DMS53 (cell line): ENCODE measurements around the gene SLC25A39.
A peak's percentile ranks its signal among the peaks of the same experiment; 100 is the strongest.
"Not testable (repeated sequence)": the region's sequence is repeated elsewhere in the genome, so short reads cannot be mapped to it uniquely, and the experiment has no call there.

ENCODE experiments used
- DNase-seq: peaks from one replicate; lab custom pipeline; 2025; lab: John Stamatoyannopoulos, UW

SLC25A39 gene

DNA sequence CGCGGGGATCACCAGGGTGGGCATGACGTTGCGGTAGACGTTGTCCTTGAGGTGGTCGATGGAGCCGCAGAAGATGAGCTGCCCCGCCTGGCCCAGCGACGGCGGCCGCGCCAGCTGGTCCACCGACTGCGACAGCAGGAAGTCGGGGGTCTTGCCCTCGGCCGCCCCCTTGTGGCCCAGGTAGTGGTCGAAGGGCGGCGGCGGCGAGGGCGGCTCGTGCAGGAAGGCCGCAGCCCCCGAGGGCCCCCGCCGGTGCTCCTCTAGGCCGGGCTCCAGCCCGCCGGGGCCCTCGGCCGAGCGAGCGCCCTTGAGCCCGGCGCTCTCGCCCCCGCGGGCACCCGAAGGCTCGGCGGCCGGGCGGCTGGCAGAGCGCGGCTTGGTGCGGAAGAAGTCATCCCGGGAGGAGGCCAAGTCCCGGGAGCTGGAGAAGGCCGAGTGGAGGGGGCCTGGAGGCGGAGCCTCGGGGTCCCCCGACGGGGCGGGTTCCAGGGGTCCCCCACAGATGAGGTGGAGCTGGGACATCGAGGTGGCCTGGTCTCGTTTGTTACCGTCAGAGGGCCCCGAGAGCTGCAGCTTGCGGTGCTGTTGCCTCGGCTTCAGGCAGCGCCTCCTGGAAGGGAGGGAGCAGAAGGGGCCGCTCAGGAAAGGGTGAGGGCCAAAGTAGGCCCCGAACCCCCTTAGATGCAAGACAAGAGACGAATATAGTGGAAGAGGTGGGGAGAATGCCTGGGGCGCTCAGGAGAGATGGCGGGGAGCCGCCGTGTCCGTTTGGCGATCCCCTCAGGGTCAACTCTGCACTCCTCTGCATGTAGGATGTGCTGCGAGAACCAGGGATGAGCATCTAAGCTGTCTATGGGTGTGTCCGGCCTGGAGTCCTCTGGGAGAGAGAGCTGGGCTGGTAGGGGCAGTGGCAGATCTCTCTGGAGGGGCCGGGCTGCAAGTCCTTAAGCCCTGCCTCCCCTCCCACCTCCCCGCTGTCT is 30.2 kb upstream of the SLC25A39 start:
- no peak for DNase-seq

DNA sequence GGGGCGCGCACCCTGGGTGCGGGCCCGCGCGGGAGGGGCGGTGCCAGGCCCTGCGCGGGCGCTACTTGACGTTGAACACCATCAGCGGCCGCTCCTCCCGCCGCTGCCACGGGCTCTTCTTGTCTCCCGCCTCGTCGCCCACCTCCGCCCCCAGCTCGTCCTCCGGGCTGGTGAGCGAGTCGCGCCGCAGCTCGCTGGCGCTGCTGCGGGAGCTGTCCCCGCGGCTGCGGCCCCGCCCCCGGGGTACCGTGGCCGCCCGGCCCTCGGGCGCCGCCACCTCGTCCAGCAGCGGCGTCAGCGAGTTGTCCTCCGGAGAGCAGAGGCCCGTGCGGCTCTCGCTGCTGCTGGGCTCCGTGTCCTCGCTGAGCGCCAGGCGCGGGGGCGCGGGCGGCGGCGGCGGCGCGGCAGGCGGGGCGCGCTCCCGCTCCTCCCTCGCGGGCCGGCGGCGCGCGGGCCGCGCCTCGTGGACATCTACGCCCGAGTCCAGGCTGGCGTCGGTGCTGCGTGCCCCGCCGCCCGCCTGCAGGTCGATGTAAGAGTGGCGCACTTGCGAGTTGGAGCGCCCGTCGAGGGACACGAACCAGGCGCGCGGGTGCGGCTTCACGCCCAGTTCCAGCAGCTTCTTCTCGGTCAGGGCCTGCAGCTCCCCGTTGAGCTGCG is 29.2 kb upstream of the SLC25A39 start:
- DNase-seq: peak; percentile 77

DNA sequence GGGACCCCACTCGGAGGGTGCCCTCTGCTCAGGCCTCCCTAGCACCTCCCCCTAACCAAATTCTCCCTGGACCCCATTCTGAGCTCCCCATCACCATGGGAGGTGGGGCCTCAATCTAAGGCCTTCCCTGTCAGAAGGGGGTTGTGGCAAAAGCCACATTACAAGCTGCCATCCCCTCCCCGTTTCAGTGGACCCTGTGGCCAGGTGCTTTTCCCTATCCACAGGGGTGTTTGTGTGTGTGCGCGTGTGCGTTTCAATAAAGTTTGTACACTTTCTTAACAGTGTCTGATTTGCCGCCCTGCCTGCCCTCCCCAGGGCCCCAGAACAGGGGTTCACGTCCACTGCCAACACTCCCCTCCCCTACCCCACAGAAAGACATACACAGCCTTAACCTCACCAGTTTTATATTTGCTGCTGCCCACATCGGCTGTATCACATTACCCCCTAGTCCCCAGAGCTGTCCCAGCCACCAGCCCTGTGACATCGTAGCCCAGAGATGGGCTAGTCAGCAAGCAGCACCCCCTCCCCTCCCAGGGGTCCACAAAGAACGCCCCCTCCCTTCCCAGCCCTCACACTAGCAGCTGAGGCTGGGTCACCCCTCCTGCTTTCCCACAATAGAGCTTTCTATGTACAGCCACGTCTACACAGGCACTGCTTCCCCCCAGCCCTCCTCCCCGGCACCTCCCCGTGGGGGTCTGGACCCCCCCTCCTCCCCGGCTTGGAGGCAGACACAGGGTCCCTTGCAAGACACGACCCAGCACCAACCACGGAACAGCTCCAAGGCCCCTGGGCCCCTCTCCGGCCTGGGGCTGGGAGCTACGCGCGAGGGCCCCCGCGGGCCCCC is 28.4 kb upstream of the SLC25A39 start:
- DNase-seq: no peak

DNA sequence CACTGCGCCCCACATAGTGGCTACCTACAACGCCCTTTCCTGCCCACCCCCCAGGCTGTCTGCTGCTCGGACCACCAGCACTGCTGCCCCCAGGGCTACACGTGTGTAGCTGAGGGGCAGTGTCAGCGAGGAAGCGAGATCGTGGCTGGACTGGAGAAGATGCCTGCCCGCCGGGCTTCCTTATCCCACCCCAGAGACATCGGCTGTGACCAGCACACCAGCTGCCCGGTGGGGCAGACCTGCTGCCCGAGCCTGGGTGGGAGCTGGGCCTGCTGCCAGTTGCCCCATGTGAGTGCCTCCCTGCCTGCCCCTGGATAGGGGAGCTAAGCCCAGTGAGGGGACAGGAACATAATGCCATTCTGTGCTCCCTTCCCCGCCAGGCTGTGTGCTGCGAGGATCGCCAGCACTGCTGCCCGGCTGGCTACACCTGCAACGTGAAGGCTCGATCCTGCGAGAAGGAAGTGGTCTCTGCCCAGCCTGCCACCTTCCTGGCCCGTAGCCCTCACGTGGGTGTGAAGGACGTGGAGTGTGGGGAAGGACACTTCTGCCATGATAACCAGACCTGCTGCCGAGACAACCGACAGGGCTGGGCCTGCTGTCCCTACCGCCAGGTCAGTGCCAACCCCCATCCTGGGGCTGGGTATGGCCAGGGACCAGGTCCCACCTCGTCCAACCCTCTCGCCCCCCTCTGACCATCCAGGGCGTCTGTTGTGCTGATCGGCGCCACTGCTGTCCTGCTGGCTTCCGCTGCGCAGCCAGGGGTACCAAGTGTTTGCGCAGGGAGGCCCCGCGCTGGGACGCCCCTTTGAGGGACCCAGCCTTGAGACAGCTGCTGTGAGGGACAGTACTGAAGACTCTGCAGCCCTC is 27.6 kb upstream of the SLC25A39 start:
- no peak for DNase-seq

DNA sequence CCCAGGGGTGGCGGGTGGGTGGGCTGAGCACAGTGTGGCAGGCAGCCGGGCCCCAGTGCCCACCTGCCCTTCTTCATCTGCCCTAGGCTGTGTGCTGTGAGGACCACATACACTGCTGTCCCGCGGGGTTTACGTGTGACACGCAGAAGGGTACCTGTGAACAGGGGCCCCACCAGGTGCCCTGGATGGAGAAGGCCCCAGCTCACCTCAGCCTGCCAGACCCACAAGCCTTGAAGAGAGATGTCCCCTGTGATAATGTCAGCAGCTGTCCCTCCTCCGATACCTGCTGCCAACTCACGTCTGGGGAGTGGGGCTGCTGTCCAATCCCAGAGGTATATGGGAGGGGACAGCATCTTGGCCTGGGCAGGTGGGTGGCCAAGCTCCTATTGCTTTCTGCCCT is 26.8 kb upstream of the SLC25A39 start:
- DNase-seq: no peak

DNA sequence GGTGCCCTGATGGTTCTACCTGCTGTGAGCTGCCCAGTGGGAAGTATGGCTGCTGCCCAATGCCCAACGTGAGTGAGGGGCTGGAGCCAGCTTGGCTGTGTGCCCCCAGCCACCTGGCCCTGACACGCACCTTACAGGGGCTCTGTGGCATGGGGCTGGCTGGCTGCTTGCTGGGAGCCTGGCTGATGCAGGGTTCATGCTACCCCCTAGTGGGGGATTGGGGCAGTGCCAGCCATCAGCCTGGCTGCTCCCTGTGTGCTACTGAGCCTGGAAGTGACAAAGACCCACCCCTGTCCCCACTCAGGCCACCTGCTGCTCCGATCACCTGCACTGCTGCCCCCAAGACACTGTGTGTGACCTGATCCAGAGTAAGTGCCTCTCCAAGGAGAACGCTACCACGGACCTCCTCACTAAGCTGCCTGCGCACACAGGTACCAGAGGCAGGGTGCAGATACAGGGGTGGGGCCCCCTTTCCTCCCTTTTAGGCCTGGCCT is 26.2 kb upstream of the SLC25A39 start:
- peak; percentile 83 for DNase-seq

DNA sequence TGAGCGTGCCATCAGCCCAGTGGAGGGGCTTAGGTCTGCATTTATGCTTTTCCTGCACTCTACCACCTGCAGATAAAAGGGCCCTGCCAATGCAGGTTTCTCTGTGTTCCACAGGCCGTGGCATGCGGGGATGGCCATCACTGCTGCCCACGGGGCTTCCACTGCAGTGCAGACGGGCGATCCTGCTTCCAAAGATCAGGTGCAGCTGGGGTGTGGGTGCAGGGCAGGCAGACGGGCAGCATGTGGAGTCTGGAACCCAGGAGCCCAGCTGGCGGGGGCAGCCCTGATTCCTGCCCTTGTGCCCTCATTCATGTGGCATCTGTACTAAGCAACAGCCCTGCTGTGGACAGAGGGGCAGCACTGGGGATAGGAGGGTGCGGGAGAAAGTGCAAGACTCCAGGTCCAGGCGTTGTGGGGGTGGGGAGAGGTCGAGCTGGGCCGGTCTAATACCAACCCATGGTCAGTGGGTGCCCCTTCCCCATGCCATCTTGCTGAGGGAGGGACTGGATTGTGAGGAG is 25.0 kb upstream of the SLC25A39 start:
- DNase-seq: no peak

DNA sequence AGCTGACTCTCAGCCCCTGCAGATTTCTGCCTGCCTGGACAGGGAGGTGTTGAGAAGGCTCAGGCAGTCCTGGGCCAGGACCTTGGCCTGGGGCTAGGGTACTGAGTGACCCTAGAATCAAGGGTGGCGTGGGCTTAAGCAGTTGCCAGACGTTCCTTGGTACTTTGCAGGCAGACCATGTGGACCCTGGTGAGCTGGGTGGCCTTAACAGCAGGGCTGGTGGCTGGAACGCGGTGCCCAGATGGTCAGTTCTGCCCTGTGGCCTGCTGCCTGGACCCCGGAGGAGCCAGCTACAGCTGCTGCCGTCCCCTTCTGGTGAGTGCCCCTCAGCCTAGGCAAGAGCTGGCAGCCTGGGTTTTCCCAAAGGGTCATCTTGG is 24.4 kb upstream of the SLC25A39 start:
- DNase-seq: no peak

DNA sequence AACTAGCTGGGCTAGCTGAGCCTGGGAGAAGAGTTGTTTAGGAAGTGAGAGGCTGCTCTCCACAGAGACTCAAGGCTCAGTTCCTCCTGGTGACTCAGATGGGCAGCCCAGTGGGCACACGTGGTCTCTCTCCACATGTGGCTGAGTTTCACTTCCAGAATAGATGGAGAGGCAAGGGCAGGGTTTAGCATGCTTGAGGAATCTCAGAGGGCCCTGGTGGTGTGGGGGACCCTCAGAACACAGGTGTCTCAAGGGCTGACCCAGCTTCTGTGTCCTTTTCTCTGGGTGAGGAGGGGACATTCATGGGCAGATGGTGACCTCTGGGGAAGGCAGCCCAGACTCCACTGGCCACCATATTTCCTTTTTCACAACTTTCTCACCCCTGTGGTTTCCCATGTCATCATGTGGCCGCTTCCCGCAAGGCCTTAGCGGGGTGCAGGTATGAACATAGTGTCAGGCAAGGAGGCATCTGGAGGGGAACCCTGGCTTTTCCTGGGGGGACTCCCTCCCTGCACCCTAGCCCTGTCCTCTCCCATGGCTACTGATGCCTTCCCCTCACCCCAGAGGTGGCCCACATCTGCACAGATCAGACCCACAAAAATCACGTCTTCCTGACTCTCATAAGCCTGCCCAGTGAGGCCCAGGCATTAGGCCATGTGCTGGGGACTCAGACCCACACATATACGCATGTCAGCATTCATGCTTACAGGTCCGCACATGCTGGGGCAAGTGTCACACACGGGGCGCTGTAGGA is 23.8 kb upstream of the SLC25A39 start:
- DNase-seq: no peak

DNA sequence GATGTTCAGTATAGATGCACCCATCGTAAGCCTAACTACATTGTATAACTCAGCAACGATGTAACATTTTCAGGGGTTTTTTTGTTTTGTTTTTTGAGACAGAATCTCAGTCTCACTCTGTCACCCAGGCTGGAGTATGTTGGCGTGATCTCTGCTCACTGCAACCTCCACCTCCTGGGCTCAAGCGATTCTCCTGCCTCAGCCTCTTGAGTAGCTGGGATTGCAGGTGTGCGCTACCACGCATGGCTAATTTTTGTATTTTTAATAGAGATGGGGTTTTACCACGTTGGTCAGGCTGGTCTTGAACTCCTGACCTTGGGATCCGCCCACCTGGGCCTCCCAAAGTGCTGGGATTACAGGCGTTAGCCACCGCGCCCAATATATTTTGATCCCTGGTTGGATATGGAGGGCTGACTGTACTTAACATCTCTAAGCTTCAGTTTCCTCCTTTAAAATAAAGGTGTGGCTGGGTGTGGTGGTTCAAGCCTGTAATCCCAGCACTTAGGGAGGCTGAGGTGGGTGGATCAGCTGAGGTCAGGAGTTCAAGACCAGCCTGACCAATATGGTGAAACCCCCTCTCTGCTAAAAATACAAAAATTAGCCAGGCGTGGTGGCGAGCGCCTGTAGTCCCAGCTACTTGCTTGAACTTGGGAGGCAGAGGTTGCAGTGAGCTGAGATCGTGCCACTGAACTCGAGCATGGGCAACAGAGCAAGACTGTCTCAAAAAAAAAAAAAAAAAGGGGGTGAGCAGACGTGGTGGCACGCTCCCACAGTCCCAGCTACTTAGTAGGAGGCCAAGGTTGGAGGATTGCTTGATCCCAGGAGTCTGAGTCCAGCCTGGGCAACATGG is 22.8 kb upstream of the SLC25A39 start:
- DNase-seq: not testable (repeated sequence)

DNA sequence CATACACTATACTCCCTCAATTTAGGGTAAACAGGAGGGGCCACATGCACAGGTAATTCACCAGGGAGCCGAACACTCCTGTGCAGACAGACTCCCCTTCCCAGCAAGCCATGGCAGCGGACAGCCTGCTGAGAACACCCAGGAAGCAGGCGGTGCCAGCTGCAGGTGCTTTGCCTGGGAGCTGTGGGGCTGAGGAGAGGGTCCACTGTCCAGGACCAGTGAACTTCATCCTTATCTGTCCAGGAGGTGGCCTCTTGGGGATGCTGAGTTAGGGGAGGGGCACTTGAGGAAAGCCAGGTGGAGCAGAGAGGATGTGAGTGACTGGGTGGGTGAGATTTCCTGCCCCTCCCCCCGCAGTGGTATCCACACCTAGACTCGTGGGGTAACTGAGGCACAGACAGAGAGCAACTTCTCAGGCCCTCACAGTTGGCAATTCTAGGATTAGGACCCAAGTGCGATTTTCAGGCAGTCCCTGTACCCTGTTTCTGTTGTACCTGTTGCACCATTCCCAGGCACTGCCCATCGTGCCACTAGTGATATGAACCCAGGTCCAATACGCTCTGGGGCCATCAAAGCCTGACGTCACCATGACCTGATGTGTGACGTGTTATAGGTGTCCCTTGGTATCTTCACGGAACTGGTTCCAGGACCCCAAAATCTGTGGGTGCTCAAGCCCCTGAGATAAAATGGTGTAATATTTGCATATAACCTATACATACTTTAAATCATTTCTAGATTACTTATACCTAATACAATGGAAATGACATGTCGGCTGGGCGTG is 21.6 kb upstream of the SLC25A39 start:
- DNase-seq: peak; percentile 60

DNA sequence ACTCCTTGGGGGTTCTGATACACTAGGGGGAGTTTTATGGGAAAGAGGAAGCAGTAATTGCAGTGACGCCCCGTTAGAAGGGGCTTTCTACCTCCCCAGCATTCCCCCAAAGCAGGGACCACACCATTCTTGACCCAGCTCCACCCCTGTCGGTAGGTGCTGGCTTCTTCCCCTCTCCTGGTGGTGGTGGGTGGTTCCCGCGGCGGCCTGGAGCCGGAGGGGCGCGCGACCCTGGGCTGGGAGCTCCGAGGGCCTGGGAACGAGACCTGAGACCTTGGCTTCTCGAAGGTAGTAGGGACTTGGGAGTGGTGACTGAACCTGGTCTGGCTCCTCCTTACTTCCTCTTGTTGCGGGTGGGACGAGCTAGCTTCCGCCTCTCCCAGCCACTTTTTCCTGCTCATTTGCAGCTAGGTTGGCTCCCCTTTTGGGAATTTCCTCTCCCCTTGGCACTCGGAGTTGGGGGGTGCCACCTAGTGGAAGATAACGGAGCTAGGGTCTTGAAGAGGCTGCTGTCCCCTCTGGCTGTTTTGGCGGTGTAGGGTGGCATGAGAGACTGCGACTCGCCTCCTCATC is 20.9 kb upstream of the SLC25A39 start:
- DNase-seq: peak; percentile 79

DNA sequence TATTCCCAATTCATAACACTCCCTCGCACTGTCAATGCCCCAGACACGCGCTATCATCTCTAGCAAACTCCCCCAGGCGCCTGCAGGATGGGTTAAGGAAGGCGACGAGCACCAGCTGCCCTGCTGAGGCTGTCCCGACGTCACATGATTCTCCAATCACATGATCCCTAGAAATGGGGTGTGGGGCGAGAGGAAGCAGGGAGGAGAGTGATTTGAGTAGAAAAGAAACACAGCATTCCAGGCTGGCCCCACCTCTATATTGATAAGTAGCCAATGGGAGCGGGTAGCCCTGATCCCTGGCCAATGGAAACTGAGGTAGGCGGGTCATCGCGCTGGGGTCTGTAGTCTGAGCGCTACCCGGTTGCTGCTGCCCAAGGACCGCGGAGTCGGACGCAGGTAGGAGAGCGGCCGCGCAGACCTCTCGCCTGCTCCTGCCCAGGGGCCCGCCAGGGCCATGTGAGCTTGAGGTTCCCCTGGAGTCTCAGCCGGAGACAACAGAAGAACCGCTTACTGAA is 20.4 kb upstream of the SLC25A39 start, which contains the start of gene GRN:
TSS of gene GRN (plus strand) at position 364 of the 515 bp plus-strand sequence. CDS start 3,863 bp downstream, outside the sequence.
- DNase-seq: peak; percentile 100

DNA sequence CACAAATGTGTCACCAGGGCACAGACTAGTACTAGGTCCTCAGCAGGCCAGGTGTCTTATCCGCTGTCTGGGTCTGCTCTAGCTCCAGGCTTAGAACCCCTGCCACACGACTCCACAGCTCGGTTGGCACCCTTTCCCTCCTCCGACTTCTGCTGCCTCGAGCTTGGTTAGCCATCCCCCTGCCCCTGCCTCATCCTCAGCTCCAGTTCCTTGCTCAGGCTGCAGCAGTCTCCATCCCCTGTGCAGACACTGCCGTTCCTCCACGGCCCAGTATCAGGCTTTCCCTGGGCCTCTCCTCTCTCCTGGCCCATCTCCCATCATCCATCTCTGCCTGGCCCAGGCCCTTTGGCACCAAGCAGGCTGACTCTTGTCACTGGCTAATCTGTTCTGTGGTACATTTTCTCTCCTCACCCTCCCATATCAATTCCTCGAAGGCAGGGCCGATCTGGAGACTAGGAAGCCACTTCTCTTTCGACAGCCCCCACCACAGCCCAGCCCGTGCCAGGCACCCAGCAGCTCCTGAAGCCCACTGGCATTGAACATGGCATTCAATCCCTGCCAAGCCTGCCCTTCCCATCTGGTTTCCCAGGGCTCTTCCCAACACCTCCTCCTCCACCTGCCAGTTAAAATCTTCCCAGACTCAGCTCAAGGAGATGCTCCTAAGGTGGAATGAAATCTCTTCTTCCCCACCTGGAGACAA is 19.0 kb upstream of the SLC25A39 start:
- no peak for DNase-seq

DNA sequence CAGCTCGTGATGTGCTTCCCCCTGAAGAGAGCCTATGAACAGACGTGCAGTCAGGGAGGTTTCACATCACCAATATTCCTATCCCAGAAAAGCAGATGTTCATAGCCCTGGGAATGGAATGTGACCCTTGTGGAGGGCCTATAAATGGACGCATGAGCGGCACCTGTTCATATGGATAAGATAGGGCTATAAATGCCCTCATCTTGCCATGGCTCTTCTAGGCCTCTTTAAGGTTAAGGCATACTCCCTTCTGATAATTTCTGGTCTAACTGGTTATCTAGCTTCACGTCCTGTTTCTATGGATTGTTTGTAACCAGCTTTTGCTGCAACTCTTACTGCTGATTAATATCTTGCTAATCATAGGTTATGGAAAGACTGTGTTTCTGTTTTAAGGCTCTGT is 15.9 kb upstream of the SLC25A39 start:
- not testable (repeated sequence) for DNase-seq

DNA sequence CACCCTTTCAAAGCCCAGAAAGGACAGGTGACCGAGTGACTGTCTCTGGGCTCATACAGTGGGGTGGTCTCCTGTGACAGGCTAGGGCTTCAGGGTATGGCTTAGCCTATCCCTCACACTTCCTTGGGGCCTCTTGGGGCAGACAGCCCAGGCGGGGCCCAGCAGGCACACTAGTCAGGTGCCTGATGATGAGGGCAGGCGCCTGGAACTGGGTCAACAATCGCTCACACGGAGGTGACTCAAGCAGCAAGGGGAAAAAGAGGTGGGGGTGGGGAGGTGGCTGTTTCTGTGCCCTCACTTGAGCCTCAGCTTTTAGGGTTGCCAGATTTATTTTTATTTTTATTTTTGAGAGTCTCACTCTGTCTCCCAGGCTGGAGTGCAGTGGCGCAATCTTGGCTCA is 14.1 kb upstream of the SLC25A39 start:
- DNase-seq: peak; percentile 68

DNA sequence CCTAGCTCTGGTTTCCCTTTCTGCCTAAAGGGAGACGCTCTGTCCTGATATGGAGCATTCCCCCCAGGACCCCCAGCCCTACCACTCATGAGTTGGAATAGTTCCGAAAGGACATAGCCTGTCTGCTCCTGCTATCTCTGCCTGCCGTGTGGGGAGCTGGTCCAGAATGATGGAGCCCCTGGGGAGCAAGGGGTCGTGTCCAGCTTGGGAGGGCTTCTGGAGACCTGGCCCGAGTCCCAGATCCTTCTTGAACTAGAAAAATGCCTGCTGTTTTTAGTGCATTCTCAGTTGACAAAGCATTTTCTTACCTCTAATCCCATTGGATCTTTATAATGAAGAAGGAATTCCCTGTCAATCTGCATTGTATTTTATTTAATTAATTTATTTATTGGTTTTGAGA is 11.3 kb upstream of the SLC25A39 start:
- no peak for DNase-seq
